ENCODE results near the gene THRA. TPM values are rescaled to one million over a fixed set of nuclear protein-coding genes. Genes with fewer than 3 reads are reported as not detected.
A peak's percentile ranks its signal among the peaks of the same experiment; 100 is the strongest.

The THRA gene
- total and polyA plus RNA-seq, 3 donors from 2014 or later: 41.2 to 51.7 (median 44.9) TPM

- peak overlapping the region; percentile 73 to 92 for H3K4me3 ChIP-seq
Observed at GRCh38 chr17:40101367-40102210, 38.8 kb downstream of the THRA start.

GRCh38 chr17:40103071-40103661 is 40.4 kb downstream of the THRA start:
- Histone ChIP-seq H3K4me1 (peaks cover 76% of the 10 kb centered on the region), H3K4me3 (no peak overlapping the region), H3K9me3 (no peaks in the 10 kb centered on the region), H3K27me3 (no peaks in the 10 kb centered on the region), H3K36me3 (ENCODE audit: low read depth, missing control alignments) (no peaks in the 10 kb centered on the region), H3K27ac (peak overlapping the region; percentile 93 to 99)
- no peak for DNase-seq
- WGBS, 2 donors: 29 to 44% methylated on average over 3 of the region's 3 CpGs
- intact Hi-C loops (cut with DNase I; ENCODE audit: low total_unique reads): no loop called here
- TF ChIP-seq POLR2A (IDR thresholded peaks at IDR 0.05) (no peak), CTCF (IDR thresholded peaks at IDR 0.05) (no peak)

More at GRCh38 chr17:40101367-40102210, 38.8 kb downstream of the THRA start:
- DNase-seq: no peak
- Histone ChIP-seq H3K27ac (peak overlapping the region; percentile 95 to 99), H3K4me1 (peaks cover 76% of the 10 kb centered on the region), H3K27me3 (no peaks in the 10 kb centered on the region), H3K36me3 (ENCODE audit: low read depth, missing control alignments) (no peaks in the 10 kb centered on the region), H3K9me3 (no peaks in the 10 kb centered on the region)
- no peak for TF ChIP-seq CTCF (IDR thresholded peaks at IDR 0.05)
- no peak for TF ChIP-seq POLR2A (IDR thresholded peaks at IDR 0.05)
- intact Hi-C loops (cut with DNase I; ENCODE audit: low total_unique reads): no loop called here
- 54 to 56% methylated on average over 16 of the region's 16 CpGs for WGBS, 2 donors

- H3K4me3 ChIP-seq: no peak overlapping the region
- H3K36me3 ChIP-seq (ENCODE audit: low read depth, missing control alignments): no peaks in the 10 kb centered on the region
- peaks cover 75% of the 10 kb centered on the region for H3K4me1 ChIP-seq
- TF ChIP-seq POLR2A (IDR thresholded peaks at IDR 0.05) (no peak), CTCF (IDR thresholded peaks at IDR 0.05) (no peak)
- intact Hi-C loops (cut with DNase I; ENCODE audit: low total_unique reads): no loop called here
- DNase-seq: no peak
- no peaks in the 10 kb centered on the region for H3K9me3 ChIP-seq
- H3K27me3 ChIP-seq: no peaks in the 10 kb centered on the region
- peak overlapping the region; percentile 93 to 99 for H3K27ac ChIP-seq
- 39 to 54% methylated on average over 2 of the region's 2 CpGs for WGBS, 2 donors
Observed at GRCh38 chr17:40103688-40104087, 40.9 kb downstream of the THRA start.

- H3K4me1 ChIP-seq: peaks cover 86% of the 10 kb centered on the region
- H3K27ac ChIP-seq: peak overlapping the region; percentile 93 to 99
- H3K9me3 ChIP-seq: no peaks in the 10 kb centered on the region
- 63 to 67% methylated on average over 3 of the region's 3 CpGs for WGBS, 2 donors
- H3K4me3 ChIP-seq: no peak overlapping the region
- intact Hi-C loops (cut with DNase I; ENCODE audit: low total_unique reads): loop anchor here (5.0 kb wide), 1 partner anchor 33 kb away; no protein-coding TSS in a partner anchor
- H3K36me3 ChIP-seq (ENCODE audit: low read depth, missing control alignments): no peaks in the 10 kb centered on the region
- no peak for DNase-seq
- TF ChIP-seq POLR2A (IDR thresholded peaks at IDR 0.05) (no peak), CTCF (IDR thresholded peaks at IDR 0.05) (no peak)
- H3K27me3 ChIP-seq: no peaks in the 10 kb centered on the region
Observed at GRCh38 chr17:40104594-40105486, 42.1 kb downstream of the THRA start.

All from testis (tissue), 3 donors.